Mammary epithelial cell (primary cell): ENCODE results near the gene DPYSL5.

Source experiments
- EZH2 ChIP-seq: IDR thresholded peaks from 2 replicates; pipeline ENCODE4 v1.6.1; 2012; ENCODE audit warnings: low read length, inconsistent platforms, borderline replicate concordance
- TF ChIP-seq, protein P1 (sequence below), 2 donors: IDR thresholded peaks in 1 of 2; conservative IDR thresholded peaks in 1 of 2; 2 replicates each; pipeline ENCODE4 v1.5.1; 2011 to 2012; ENCODE audit warnings: inconsistent platforms in 2 of 2, low read length in 2 of 2, mild to moderate bottlenecking in 2 of 2, control low read depth in 1 of 2, low read depth in 1 of 2; ENCODE audit not compliant: insufficient read depth in 1 of 2; ENCODE audit errors: extremely low read depth in 1 of 2

DNA sequence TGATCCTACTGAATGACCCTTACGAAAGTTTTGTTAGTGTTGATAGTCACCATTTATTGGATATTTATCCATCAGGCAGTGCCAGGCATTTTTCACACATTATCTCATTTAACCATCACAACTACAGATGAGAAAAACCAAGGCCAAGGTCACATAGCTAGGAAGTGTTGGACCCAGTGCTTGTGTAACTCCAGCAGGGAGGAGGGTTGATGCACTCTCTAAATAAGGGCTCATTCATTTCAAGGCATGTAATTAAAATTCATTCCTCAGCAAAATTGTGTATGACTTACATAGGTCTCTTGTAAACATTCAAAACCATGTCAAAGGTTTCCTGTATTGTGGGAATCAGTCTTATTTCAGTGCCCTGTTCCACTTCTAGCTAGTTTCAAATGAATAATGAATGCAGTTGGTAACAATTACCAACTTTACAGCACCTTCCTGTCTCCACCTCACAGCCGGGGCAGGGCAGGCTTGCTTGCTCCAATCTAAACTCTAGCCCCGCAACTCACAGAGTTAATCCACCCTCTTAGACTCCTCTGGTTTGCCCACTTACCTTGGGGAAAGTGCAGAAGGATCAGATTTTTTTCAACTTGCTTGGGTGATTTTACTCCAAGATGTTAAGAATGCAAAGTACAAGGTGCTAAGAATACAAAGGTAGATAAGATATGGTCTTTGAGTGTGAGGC is 116.7 kb downstream of the DPYSL5 start:
- TF ChIP-seq, protein P1, sequence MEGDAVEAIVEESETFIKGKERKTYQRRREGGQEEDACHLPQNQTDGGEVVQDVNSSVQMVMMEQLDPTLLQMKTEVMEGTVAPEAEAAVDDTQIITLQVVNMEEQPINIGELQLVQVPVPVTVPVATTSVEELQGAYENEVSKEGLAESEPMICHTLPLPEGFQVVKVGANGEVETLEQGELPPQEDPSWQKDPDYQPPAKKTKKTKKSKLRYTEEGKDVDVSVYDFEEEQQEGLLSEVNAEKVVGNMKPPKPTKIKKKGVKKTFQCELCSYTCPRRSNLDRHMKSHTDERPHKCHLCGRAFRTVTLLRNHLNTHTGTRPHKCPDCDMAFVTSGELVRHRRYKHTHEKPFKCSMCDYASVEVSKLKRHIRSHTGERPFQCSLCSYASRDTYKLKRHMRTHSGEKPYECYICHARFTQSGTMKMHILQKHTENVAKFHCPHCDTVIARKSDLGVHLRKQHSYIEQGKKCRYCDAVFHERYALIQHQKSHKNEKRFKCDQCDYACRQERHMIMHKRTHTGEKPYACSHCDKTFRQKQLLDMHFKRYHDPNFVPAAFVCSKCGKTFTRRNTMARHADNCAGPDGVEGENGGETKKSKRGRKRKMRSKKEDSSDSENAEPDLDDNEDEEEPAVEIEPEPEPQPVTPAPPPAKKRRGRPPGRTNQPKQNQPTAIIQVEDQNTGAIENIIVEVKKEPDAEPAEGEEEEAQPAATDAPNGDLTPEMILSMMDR (conservative IDR thresholded peaks at IDR 0.05 in 1 of 2, IDR thresholded peaks at IDR 0.05 in 1 of 2; ENCODE audit: extremely low read depth in 1 of 2, insufficient read depth in 1 of 2, low read depth in 1 of 2, low read length in 2 of 2): no peak
- TF ChIP-seq EZH2: no peak
